Upper lobe of right lung (tissue), 1 donor: ENCODE measurements around the gene CLEC11A. TPM values are rescaled to one million over a fixed set of nuclear protein-coding genes. Genes with fewer than 3 reads are reported as not detected.

Experiments used
- ATAC-seq: fragments of 200-7000 bp; cut with Tn5 transposase; one replicate; pipeline ENCODE4 v1.9.1; 2020; ENCODE audit warnings: mild to moderate bottlenecking, moderate library complexity
- DNase-seq: peaks from one replicate; pipeline ENCODE4 v3.0.0-alpha.2; 2020
- H3K27ac ChIP-seq: fragments of 200-600 bp; one replicate; pipeline ENCODE4 v1.8.0; 2022
- H3K27me3 ChIP-seq: fragments of 200-600 bp; one replicate; pipeline ENCODE4 v1.8.0; 2022; ENCODE audit warnings: mild to moderate bottlenecking
- H3K36me3 ChIP-seq: fragments of 200-600 bp; one replicate; pipeline ENCODE4 v1.8.0; 2022
- H3K4me1 ChIP-seq: fragments of 200-600 bp; one replicate; pipeline ENCODE4 v1.8.0; 2022
- H3K4me3 ChIP-seq: fragments of 200-600 bp; one replicate; pipeline ENCODE4 v1.8.0; 2022; ENCODE audit warnings: mild to moderate bottlenecking
- H3K9me3 ChIP-seq: fragments of 200-600 bp; one replicate; pipeline ENCODE4 v1.8.0; 2022
- CTCF ChIP-seq: fragments of 200-600 bp; IDR thresholded peaks from one replicate; pipeline ENCODE4 v1.8.0; 2022; ENCODE audit warnings: antibody characterized with exemption
- intact Hi-C: fragments of 100-400 bp; cut with DNase I; formaldehyde crosslinking; loops from one replicate; pipeline ENCODE4 v1.11.0; 2022
- total RNA-seq: library from RNA; stranded (reverse); fragmentation: NEBNext Ultra II Directional; extraction: Animal tissue kit (Norgen Biotek cat#: 25700); gene quantifications from one replicate; pipeline ENCODE4 v1.2.1, GENCODE V29; 2021
- donor health status: DM: no; HTN: yes; CAD: no; lungs with severe emphysema.

The CLEC11A gene
- total RNA-seq, 1 donor from 2014 or later: 13.3 TPM

- Histone ChIP-seq H3K4me1 (no peaks in the 10 kb centered on the region), H3K27ac (no peak overlapping the region), H3K4me3 (no peak overlapping the region), H3K9me3 (no peaks in the 10 kb centered on the region), H3K27me3 (peaks cover 41% of the 10 kb centered on the region), H3K36me3 (no peaks in the 10 kb centered on the region)
- no peak for TF ChIP-seq CTCF
- ATAC-seq (peak; percentile 40), DNase-seq (no peak)
- intact Hi-C loops: no loop called here
Measured at GRCh38 chr19:50702871-50703829, 20.0 kb upstream of the CLEC11A start.

- no peak overlapping the region for H3K27ac ChIP-seq
- TF ChIP-seq CTCF: no peak
- H3K4me3 ChIP-seq: no peak overlapping the region
- no peaks in the 10 kb centered on the region for H3K36me3 ChIP-seq
- H3K27me3 ChIP-seq: peaks cover 41% of the 10 kb centered on the region
- no peak for ATAC-seq
- intact Hi-C loops: no loop called here
- H3K9me3 ChIP-seq: no peaks in the 10 kb centered on the region
- no peak for DNase-seq
- H3K4me1 ChIP-seq: no peaks in the 10 kb centered on the region
Measured at GRCh38 chr19:50703915-50704796, 19.0 kb upstream of the CLEC11A start.

GRCh38 chr19:50705422-50706019 lies 17.6 kb upstream of the CLEC11A start:
- intact Hi-C loops: no loop called here
- Histone ChIP-seq H3K4me3 (no peak overlapping the region), H3K27ac (no peak overlapping the region), H3K27me3 (peaks cover 41% of the 10 kb centered on the region), H3K9me3 (no peaks in the 10 kb centered on the region), H3K36me3 (no peaks in the 10 kb centered on the region), H3K4me1 (no peaks in the 10 kb centered on the region)
- ATAC-seq: peak; percentile 70
- TF ChIP-seq CTCF: peak; percentile 54
- no peak for DNase-seq

GRCh38 chr19:50706387-50706786 lies 16.8 kb upstream of the CLEC11A start:
- no peak for TF ChIP-seq CTCF
- ATAC-seq (no peak), DNase-seq (no peak)
- intact Hi-C loops: no loop called here
- Histone ChIP-seq H3K36me3 (no peaks in the 10 kb centered on the region), H3K4me3 (no peak overlapping the region), H3K27me3 (peaks cover 34% of the 10 kb centered on the region), H3K27ac (no peak overlapping the region), H3K9me3 (no peaks in the 10 kb centered on the region), H3K4me1 (no peaks in the 10 kb centered on the region)

GRCh38 chr19:50708179-50708879 lies 14.8 kb upstream of the CLEC11A start:
- ATAC-seq (no peak), DNase-seq (no peak)
- intact Hi-C loops: no loop called here
- Histone ChIP-seq H3K4me3 (no peak overlapping the region), H3K27me3 (peaks cover 29% of the 10 kb centered on the region), H3K27ac (no peak overlapping the region), H3K4me1 (no peaks in the 10 kb centered on the region), H3K36me3 (no peaks in the 10 kb centered on the region), H3K9me3 (no peaks in the 10 kb centered on the region)
- TF ChIP-seq CTCF: no peak
